Measurements from ENCODE around the gene HIVEP1.

GRCh38 chr6:12007473-12007872 lies 4.6 kb upstream of the HIVEP1 start:
- TF ChIP-seq POLR2A (IDR thresholded peaks at IDR 0.05) (no peak), CTCF (IDR thresholded peaks at IDR 0.05) (no peak)

Data from testis (tissue), 2 donors.